HepG2 (cell line): Measurements from ENCODE around the gene SOWAHA. TPM values are rescaled to one million over a fixed set of nuclear protein-coding genes. Genes with fewer than 3 reads are reported as not detected.

Source experiments
- CREBL2 ChIP-seq: sonication (generic); formaldehyde crosslinking; IDR thresholded peaks from 2 replicates; pipeline ENCODE4 v1.8.1; 2023; ENCODE audit warnings: missing genetic modification reagents, mild to moderate bottlenecking, borderline replicate concordance
- ETS1 ChIP-seq: sonication (generic); formaldehyde crosslinking; IDR thresholded peaks from 2 replicates; pipeline ENCODE4 v1.4.0; 2020; ENCODE audit warnings: missing genetic modification reagents
- ISL2 ChIP-seq: sonication (generic); formaldehyde crosslinking; IDR thresholded peaks from 2 replicates; pipeline ENCODE4 v1.5.0; 2020; ENCODE audit warnings: missing genetic modification reagents
- KLF16 ChIP-seq, 2 experiments: sonication (generic) in 1 of 2; formaldehyde crosslinking in 1 of 2; IDR thresholded peaks; 2 replicates each; pipeline versions ENCODE4 v1.6.1 to v1.8.0; 2016 to 2023; ENCODE audit warnings: missing genetic modification reagents in 2 of 2, missing compliant biosample characterization in 1 of 2
- MED8 ChIP-seq: sonication (generic); formaldehyde crosslinking; IDR thresholded peaks from 2 replicates; pipeline ENCODE4 v1.8.1; 2023; ENCODE audit warnings: mild to moderate bottlenecking, missing genetic modification reagents; ENCODE audit not compliant: insufficient replicate concordance
- PITX1 ChIP-seq: sonication (generic); formaldehyde crosslinking; IDR thresholded peaks from 2 replicates; pipeline ENCODE4 v1.5.1; 2020; ENCODE audit warnings: mild to moderate bottlenecking, missing genetic modification reagents
- SNRNP70 ChIP-seq: fragments of 200-400 bp; formaldehyde crosslinking; IDR thresholded peaks from 2 replicates; pipeline ENCODE4 v1.6.1; 2017; ENCODE audit warnings: mild to moderate bottlenecking, low read depth, low read length, moderate library complexity
- TOE1 ChIP-seq: sonication (generic); formaldehyde crosslinking; IDR thresholded peaks from 2 replicates; pipeline ENCODE4 v1.4.0; 2020; ENCODE audit warnings: mild to moderate bottlenecking, missing genetic modification reagents
- ZBTB1 ChIP-seq: sonication (generic); formaldehyde crosslinking; IDR thresholded peaks from 2 replicates; pipeline ENCODE4 v1.4.0; 2020; ENCODE audit warnings: missing genetic modification reagents, borderline replicate concordance
- ZC3H13 ChIP-seq: sonication (generic); formaldehyde crosslinking; IDR thresholded peaks from 2 replicates; pipeline ENCODE4 v1.8.1; 2023; ENCODE audit warnings: mild to moderate bottlenecking, missing genetic modification reagents, moderate library complexity
- ZMYM3 ChIP-seq: sonication (generic); formaldehyde crosslinking; IDR thresholded peaks from 2 replicates; pipeline ENCODE4 v1.5.1; 2020; ENCODE audit warnings: mild to moderate bottlenecking, missing genetic modification reagents
- ZNF574 ChIP-seq: sonication (generic); formaldehyde crosslinking; IDR thresholded peaks from 2 replicates; pipeline ENCODE4 v1.4.0; 2020; ENCODE audit warnings: missing genetic modification reagents
- ZNF703 ChIP-seq: sonication (generic); formaldehyde crosslinking; IDR thresholded peaks from 2 replicates; pipeline ENCODE4 v1.5.1; 2020; ENCODE audit warnings: missing genetic modification reagents, mild to moderate bottlenecking, moderate library complexity, borderline replicate concordance
- polyA plus RNA-seq, 8 experiments: library from polyadenylated mRNA; depleted of rRNA in 3 of 8; stranded (reverse) in 7 of 8; unstranded in 1 of 8; fragments of >200 nt; fragmentation: Illumina TruSeq in 4 of 8; extraction: Trizol in 4 of 8; gene quantifications; 2 replicates each; pipeline versions ENCODE4 v1.2.1 to v1.2.3, GENCODE V29; 2011 to 2016; ENCODE audit warnings: low read depth in 4 of 8, missing spikeins in 1 of 8, mixed read lengths in 1 of 8; ENCODE audit not compliant: insufficient read depth in 1 of 8
- total RNA-seq, 5 experiments: library from RNA; depleted of rRNA; stranded (reverse); fragments of >200 nt; fragmentation: Illumina TruSeq; extraction: Trizol; gene quantifications; 2 replicates each; pipeline ENCODE4 v1.2.3, GENCODE V29; 2016; ENCODE audit warnings: low read depth in 1 of 5
- TF ChIP-seq, protein P1 (sequence below), 2 experiments: fragments of 450-650 bp in 1 of 2; sonication (generic) in 1 of 2; formaldehyde crosslinking in 1 of 2; IDR thresholded peaks; 2 replicates each; pipeline versions ENCODE4 v1.6.1 to v1.8.0; 2016 to 2022; ENCODE audit warnings: antibody characterized with exemption in 1 of 2, mild to moderate bottlenecking in 1 of 2, missing genetic modification reagents in 1 of 2

The SOWAHA gene
- total and polyA plus RNA-seq, 2 of the 13 experiments (the other 11 are each of a cell fraction or from before 2014, with no cell fraction given) = 0.95 to 1.9 TPM

DNA sequence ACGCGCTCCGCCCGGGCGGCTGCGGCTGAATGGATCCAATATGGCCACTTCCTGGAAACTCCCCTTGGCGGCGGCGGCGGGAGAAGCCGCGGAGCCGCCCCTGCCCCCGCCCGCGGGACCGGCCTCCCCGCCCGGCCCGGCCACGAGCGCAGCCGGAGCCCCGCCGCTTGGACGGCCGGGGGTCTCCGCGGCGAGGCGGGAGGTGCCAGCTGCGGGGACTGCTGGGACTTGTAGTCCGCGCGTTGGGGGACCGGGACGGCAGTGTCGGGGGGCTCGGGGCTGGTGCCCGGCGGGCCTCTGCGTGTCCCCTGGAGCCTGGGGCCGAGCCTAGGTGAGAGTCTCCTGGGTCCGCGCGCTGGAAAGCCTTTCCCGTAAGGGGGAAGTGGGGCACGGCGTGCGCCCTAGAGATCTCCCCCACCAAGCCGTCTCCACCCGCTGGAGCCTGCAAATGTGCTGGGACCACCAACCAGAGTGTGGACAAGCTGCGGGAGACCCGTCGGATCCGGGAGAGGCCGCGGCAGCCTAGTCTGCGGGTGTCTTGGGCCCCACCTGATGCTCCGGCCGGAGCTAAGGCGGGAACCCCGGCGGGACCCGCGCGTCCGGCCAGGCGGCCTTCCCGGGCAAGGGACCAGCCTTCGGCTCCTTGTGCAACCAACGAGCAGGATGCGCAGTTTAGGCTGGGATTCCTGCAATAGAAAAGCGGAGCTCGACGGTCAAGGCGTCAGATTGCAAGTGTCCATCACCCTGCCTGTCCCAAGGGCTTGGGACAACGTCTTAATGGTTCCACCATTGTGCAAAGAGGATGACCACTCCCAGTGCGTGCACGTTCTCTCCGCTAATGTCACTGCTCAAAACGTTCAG is 35.7 kb upstream of the SOWAHA start, which contains the start of gene SEPTIN8 (continued):
- TF ChIP-seq CREBL2 (CRISPR knock-in tag) (no peak), ZNF703 (CRISPR knock-in tag) (no peak), SNRNP70 (no peak), PITX1 (no peak), TOE1 (CRISPR knock-in tag) (no peak), ZBTB1 (CRISPR knock-in tag) (no peak), ETS1 (no peak), MED8 (CRISPR knock-in tag) (no peak), ZMYM3 (CRISPR knock-in tag) (no peak), ISL2 (CRISPR knock-in tag) (no peak), KLF16 (CRISPR knock-in tag; IDR thresholded peaks at IDR 0.05) (peak in 1 of 2 experiments; percentile 52; a peak in 1 of 4 replicates), ZC3H13 (CRISPR knock-in tag) (peak; percentile 53; the same call in 1 of the 2 replicates), ZNF574 (CRISPR knock-in tag) (peak; percentile 39)
- TF ChIP-seq, protein P1, sequence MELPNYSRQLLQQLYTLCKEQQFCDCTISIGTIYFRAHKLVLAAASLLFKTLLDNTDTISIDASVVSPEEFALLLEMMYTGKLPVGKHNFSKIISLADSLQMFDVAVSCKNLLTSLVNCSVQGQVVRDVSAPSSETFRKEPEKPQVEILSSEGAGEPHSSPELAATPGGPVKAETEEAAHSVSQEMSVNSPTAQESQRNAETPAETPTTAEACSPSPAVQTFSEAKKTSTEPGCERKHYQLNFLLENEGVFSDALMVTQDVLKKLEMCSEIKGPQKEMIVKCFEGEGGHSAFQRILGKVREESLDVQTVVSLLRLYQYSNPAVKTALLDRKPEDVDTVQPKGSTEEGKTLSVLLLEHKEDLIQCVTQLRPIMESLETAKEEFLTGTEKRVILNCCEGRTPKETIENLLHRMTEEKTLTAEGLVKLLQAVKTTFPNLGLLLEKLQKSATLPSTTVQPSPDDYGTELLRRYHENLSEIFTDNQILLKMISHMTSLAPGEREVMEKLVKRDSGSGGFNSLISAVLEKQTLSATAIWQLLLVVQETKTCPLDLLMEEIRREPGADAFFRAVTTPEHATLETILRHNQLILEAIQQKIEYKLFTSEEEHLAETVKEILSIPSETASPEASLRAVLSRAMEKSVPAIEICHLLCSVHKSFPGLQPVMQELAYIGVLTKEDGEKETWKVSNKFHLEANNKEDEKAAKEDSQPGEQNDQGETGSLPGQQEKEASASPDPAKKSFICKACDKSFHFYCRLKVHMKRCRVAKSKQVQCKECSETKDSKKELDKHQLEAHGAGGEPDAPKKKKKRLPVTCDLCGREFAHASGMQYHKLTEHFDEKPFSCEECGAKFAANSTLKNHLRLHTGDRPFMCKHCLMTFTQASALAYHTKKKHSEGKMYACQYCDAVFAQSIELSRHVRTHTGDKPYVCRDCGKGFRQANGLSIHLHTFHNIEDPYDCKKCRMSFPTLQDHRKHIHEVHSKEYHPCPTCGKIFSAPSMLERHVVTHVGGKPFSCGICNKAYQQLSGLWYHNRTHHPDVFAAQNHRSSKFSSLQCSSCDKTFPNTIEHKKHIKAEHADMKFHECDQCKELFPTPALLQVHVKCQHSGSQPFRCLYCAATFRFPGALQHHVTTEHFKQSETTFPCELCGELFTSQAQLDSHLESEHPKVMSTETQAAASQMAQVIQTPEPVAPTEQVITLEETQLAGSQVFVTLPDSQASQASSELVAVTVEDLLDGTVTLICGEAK (IDR thresholded peaks at IDR 0.05) = no peak
- TF ChIP-seq, protein P1 (CRISPR knock-in tag; IDR thresholded peaks at IDR 0.05) = peak; percentile 26; the same call in 1 of the 2 replicates
